Cardiac fibroblast (primary cell): ENCODE data around the gene MLX.
A peak's percentile ranks its signal among the peaks of the same experiment; 100 is the strongest.

Experiments
- DNase-seq, 2 donors: peaks; one replicate each; pipeline versions ENCODE4 v3.0.0 to v3.0.0-alpha.2; 2010; ENCODE audit warnings: low read depth in 2 of 2
- H3K4me3 ChIP-seq, 2 donors: replicated peaks in 1 of 2; 1 replicate in 1 of 2; 2 replicates in 1 of 2; pipeline ENCODE4 v1.5.1; 2011; ENCODE audit warnings: low read depth in 2 of 2, low read length in 2 of 2, mild to moderate bottlenecking in 2 of 2, moderate library complexity in 1 of 2
- TF ChIP-seq, protein P1 (sequence below): IDR thresholded peaks from one replicate; pipeline ENCODE4 v1.5.1; 2011; ENCODE audit warnings: low read depth, mild to moderate bottlenecking, low read length, inconsistent platforms

MLX gene

DNA sequence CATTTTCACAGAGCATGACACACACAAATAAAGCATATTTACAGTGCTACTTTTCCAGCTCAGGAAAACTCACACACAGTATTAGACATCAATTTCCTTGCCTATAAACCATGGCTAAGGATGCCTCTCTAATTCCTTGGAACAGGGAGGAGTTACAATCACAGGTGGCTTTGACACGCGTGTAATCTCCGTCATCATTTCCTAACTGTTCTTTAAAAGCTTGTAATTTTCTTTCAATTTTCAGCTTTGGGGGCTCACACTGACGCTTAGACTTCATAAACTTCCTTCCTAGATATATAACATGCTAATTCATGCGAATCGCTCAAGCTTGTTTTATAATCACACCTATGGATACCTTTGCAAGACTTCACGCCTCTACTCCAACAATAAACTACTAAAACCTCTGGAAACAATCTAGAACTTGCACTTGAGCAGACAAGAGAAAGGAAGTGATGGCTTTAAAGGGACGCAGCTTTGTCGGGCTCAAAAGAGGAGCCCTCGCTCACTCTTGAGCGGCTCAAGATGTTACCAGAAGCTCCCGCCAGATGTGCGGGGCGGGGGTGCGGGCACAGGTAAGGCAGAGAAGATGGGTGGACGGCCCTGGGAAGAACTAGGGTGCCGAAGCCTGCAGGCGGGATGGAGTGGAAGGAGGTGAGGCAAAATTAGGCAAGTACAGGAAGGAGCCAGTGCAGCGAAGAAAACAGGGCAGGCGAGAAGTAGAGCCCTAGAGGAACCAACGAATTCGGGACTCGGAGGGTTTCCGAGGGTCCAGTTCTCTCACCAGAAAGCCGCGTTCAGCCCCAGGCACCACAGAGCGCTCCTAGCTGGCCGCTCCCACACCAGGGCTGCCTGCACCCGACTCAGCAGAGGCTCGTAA is 41.6 kb downstream of the MLX start:
- DNase-seq, result peak; percentile 5 to 13
- TF ChIP-seq, protein P1, sequence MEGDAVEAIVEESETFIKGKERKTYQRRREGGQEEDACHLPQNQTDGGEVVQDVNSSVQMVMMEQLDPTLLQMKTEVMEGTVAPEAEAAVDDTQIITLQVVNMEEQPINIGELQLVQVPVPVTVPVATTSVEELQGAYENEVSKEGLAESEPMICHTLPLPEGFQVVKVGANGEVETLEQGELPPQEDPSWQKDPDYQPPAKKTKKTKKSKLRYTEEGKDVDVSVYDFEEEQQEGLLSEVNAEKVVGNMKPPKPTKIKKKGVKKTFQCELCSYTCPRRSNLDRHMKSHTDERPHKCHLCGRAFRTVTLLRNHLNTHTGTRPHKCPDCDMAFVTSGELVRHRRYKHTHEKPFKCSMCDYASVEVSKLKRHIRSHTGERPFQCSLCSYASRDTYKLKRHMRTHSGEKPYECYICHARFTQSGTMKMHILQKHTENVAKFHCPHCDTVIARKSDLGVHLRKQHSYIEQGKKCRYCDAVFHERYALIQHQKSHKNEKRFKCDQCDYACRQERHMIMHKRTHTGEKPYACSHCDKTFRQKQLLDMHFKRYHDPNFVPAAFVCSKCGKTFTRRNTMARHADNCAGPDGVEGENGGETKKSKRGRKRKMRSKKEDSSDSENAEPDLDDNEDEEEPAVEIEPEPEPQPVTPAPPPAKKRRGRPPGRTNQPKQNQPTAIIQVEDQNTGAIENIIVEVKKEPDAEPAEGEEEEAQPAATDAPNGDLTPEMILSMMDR, result no peak
- peak overlapping the region; percentile 90 to 97 for H3K4me3 ChIP-seq

DNA sequence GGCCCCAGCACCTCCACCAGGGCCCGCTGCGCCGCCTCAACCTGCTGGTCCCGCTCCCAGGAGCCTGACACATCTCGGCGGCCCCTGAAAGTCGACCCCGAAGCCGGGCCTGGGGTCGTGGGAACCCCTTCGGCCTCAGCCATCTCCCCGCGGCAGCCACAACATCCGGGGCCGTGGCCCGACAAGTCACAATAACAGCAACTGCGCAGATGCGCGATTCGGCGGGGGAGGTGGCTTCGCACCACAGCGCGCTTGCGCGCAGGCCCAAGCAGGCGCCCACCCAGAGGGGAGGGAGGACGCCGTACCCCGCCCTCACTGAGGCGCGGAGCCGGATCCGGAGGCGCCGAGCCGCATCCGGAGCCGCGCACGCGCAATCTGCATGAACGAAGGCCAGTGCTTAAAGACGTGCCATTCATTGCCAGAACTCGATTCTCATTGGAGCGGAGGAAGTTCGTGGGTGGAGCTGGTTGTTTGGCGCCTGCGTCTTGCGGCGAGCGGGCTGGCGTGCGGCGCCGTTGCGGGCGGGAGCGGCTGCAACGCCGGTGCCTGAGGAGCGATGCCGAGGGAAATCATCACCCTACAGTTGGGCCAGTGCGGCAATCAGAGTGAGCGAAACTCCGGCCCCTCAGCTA is 42.4 kb downstream of the MLX start, which contains the start of the genes RETREG3 and TUBG1:
TSS of gene RETREG3 (minus strand) at position 193 of the 632 bp plus-strand sequence. CDS start at position 143, 50 bp downstream.
TSS of gene TUBG1 (plus strand) at position 502 of the 632 bp plus-strand sequence. CDS start at position 557, 55 bp downstream.
- TF ChIP-seq, protein P1, result peak; percentile 49
- peak; percentile 99 for DNase-seq
- peak within 1 kb of the TSS; percentile 90 to 97 for H3K4me3 ChIP-seq

DNA sequence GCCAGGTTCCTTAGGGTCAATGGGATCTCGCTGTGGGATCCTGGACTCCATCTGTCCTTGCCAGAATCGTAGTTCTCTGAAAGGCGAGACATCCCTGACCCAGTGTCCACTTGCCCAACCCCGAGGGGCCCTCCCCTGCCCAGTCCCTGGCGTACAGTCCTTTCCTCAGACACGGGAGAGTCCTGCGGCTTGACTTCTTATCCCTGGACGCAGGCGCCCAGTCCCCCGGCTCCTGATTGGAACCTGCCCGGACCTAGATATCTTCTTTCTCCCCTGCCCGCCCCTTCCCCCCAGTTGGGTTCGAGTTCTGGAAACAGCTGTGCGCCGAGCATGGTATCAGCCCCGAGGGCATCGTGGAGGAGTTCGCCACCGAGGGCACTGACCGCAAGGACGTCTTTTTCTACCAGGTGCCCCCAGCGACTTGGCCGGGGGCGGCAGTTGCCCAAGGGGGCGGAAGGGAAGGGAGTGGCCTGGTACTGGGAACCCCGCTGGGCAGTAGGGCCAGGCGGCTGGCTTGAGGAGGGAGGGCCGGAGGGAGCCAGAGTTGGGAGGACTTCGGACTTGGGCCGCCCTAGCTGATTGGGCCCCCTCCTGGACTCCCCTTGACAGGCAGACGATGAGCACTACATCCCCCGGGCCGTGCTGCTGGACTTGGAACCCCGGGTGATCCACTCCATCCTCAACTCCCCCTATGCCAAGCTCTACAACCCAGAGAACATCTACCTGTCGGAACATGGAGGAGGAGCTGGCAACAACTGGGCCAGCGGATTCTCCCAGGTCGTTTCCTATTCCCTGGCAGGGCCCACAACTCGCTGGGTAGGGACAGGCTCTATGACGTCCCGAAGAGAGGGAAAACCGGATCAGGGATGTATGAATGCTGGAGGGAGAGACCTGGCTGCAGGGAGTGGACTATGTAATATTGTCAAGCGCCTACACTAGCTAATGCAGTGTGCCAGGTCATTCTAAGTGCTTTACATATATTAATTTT is 43.2 kb downstream of the MLX start:
- DNase-seq, result peak in 1 of 2 donors; percentile 7
- H3K4me3 ChIP-seq, result peak overlapping the region; percentile 64 to 97

DNA sequence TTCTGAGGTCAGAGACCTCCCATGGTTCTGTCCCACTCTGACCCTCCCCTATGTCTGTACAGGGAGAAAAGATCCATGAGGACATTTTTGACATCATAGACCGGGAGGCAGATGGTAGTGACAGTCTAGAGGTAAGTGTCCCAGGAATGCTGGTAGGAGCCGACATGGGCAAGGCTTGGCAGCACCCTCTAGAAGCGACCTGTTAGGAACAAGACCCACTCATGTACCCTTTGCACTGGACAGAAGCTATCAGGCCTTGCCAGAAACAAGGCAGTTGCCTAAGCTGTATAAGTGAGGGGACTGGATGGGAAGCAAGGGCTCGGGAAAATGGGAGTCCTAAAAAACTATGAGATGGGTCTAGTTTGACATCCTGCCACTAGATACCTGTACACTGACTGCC is 45.1 kb downstream of the MLX start:
- DNase-seq, result no peak
- H3K4me3 ChIP-seq, result no peak overlapping the region
- TF ChIP-seq, protein P1, result no peak

DNA sequence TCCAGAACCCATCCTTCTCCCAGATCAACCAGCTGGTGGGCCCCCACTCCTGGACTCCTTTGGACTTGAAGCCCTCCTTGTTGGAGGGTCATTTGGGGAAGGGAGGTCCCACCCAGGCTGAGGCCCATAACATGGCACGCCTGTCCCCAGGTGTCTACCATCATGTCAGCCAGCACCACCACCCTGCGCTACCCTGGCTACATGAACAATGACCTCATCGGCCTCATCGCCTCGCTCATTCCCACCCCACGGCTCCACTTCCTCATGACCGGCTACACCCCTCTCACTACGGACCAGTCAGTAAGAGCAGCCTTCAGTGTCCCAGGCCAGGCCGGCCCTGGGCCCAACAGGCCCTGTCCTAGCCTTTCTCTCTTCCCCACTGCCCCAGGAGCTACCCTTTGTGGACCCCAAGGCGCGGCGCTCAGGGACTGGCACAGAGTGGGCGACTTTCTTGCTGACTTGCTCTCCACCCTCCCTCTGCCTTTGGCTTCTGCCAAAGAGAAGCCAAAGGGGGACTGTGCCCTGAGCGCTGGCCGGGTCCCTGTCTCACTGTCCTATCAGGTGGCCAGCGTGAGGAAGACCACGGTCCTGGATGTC is 46.9 kb downstream of the MLX start:
- TF ChIP-seq, protein P1, result no peak
- DNase-seq, result no peak
- H3K4me3 ChIP-seq, result no peak overlapping the region

DNA sequence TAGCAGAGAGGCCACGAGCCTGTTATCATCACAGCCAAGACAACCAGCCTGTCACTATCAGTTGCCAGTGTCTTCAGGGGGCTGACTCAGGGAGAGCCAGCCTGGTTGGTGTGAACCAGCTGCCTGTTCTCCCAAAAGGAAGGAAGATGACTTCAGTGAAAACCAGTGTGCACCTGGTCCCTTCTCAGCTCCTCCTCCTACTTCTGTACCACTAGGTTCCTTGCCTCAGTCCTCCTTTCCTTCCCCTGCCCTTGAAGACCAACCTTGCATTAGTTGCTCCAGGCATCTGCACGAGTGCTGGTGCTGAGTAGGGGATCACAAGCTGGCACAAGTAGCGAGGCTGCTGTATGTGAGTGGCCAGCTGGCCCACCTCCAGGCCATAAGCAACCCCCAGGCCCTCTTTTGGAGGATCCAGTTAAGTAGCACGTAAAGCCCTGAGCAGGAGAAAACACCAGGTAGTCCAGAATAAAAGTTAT is 51.1 kb downstream of the MLX start:
- no peak overlapping the region for H3K4me3 ChIP-seq
- DNase-seq, result no peak
- TF ChIP-seq, protein P1, result no peak
